Measurements from ENCODE around the gene ADGRE1.

The ADGRE1 gene

DNA sequence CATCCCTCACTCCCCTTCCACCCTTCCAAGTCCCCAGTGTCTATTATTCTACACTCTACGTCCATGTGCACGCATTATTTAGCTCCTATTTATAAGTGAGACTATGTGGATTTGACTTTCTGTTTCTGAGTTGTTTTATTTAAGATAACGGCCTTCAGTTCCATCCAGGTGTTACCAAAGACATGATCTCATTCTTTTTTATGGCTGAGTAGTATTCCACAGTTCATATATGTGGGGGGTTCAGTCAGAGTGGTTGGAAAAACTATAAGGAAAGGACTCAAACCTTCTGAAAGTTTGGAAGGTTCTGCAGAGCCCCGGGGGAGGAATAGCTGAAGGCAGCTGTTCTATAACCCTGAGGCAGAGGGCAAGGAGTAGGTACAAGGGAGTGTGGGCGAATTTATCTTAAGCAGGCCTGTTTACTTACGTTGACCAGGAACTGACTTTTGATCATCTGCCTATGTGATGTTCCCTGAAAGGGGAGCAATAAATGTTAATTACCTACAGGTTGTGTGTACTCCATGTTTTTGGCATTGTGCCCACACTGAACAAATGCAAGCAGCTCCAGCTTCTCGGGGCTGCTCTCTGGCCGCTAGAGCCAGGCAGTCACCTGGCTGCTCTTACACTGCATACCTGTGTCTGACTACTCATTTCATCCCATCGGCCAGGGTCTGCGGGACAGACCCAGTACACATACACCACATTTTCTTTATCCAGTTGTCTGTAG, 13.5 kb upstream of the ADGRE1 start:
- no peak overlapping the region for H3K27ac ChIP-seq (ENCODE audit: low read depth, low read length)
- H3K9ac ChIP-seq (ENCODE audit: low read length in 5 of 5) = no peak overlapping the region
- no peak overlapping the region for H3K4me3 ChIP-seq (ENCODE audit: low read depth in 1 of 5, low read length in 5 of 5)
- peaks cover 0 to 14% (median 7%) of the 10 kb centered on the region in 5 donors for H3K27me3 ChIP-seq (ENCODE audit: control insufficient read depth in 5 of 5, insufficient read depth in 4 of 5, low read length in 5 of 5)
- peaks cover 0 to 5% (median 0%) of the 10 kb centered on the region in 5 donors for H3K4me1 ChIP-seq (ENCODE audit: control insufficient read depth in 5 of 5, insufficient read depth in 5 of 5, low read length in 5 of 5)
- no peaks in the 10 kb centered on the region for H3K36me3 ChIP-seq (ENCODE audit: control insufficient read depth in 5 of 5, insufficient read depth in 5 of 5, low read length in 5 of 5)
- H3K9me3 ChIP-seq (ENCODE audit: control insufficient read depth in 5 of 5, low read length in 5 of 5) = peaks cover 0 to 7% (median 0%) of the 10 kb centered on the region in 5 donors

GRCh38 chr19:6875218-6875617, 12.2 kb upstream of the ADGRE1 start:
- H3K4me1 ChIP-seq (ENCODE audit: control insufficient read depth in 5 of 5, insufficient read depth in 5 of 5, low read length in 5 of 5) = peaks cover 0 to 5% (median 0%) of the 10 kb centered on the region in 5 donors
- peaks cover 4 to 12% (median 8%) of the 10 kb centered on the region in 5 donors for H3K9me3 ChIP-seq (ENCODE audit: control insufficient read depth in 5 of 5, low read length in 5 of 5)
- no peaks in the 10 kb centered on the region for H3K36me3 ChIP-seq (ENCODE audit: control insufficient read depth in 5 of 5, insufficient read depth in 5 of 5, low read length in 5 of 5)
- no peak overlapping the region for H3K4me3 ChIP-seq (ENCODE audit: low read depth in 1 of 5, low read length in 5 of 5)
- H3K9ac ChIP-seq (ENCODE audit: low read length in 5 of 5) = no peak overlapping the region
- peaks cover 0 to 14% (median 4%) of the 10 kb centered on the region in 5 donors for H3K27me3 ChIP-seq (ENCODE audit: control insufficient read depth in 5 of 5, insufficient read depth in 4 of 5, low read length in 5 of 5)
- H3K27ac ChIP-seq (ENCODE audit: low read depth, low read length) = no peak overlapping the region

DNA sequence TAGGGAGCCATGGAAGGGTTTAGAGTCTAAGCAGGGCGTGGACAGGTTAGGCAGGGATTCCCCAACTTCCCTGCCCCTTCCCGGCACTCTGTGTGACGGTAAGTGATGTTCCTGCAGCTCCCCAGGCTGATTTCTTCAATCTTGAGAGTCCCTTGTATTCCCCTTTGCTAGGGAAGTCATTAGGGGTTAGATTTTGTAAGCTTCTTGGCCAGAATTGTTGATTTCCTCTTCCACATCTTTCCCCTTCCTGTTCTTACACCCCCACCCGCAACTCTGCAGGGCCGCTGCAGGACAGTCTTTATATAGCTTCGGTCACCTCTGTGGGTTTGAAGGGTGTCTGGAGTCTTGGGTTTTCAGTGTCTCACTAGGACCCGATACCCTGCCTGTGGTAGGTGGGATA, 10.6 kb upstream of the ADGRE1 start:
- Histone ChIP-seq H3K9ac (ENCODE audit: low read length in 5 of 5) (no peak overlapping the region), H3K27ac (ENCODE audit: low read depth, low read length) (no peak overlapping the region)

GRCh38 chr19:6877766-6878165, 9.6 kb upstream of the ADGRE1 start:
- Histone ChIP-seq H3K4me1 (ENCODE audit: control insufficient read depth in 5 of 5, insufficient read depth in 5 of 5, low read length in 5 of 5) (peaks cover 0 to 5% (median 0%) of the 10 kb centered on the region in 5 donors), H3K27ac (ENCODE audit: low read depth, low read length) (no peak overlapping the region), H3K9me3 (ENCODE audit: control insufficient read depth in 5 of 5, low read length in 5 of 5) (peaks cover 4 to 12% (median 6%) of the 10 kb centered on the region in 5 donors), H3K27me3 (ENCODE audit: control insufficient read depth in 5 of 5, insufficient read depth in 4 of 5, low read length in 5 of 5) (peaks cover 0 to 14% (median 4%) of the 10 kb centered on the region in 5 donors), H3K9ac (ENCODE audit: low read length in 5 of 5) (no peak overlapping the region), H3K36me3 (ENCODE audit: control insufficient read depth in 5 of 5, insufficient read depth in 5 of 5, low read length in 5 of 5) (no peaks in the 10 kb centered on the region), H3K4me3 (ENCODE audit: low read depth in 1 of 5, low read length in 5 of 5) (no peak overlapping the region)

More for the DNA sequence above, 10.6 kb upstream of the ADGRE1 start:
- Histone ChIP-seq H3K36me3 (ENCODE audit: control insufficient read depth in 5 of 5, insufficient read depth in 5 of 5, low read length in 5 of 5) (no peaks in the 10 kb centered on the region), H3K4me3 (ENCODE audit: low read depth in 1 of 5, low read length in 5 of 5) (no peak overlapping the region), H3K27me3 (ENCODE audit: control insufficient read depth in 5 of 5, insufficient read depth in 4 of 5, low read length in 5 of 5) (peaks cover 0 to 14% (median 4%) of the 10 kb centered on the region in 5 donors), H3K4me1 (ENCODE audit: control insufficient read depth in 5 of 5, insufficient read depth in 5 of 5, low read length in 5 of 5) (peaks cover 0 to 5% (median 0%) of the 10 kb centered on the region in 5 donors), H3K9me3 (ENCODE audit: control insufficient read depth in 5 of 5, low read length in 5 of 5) (peaks cover 4 to 12% (median 8%) of the 10 kb centered on the region in 5 donors)

DNA sequence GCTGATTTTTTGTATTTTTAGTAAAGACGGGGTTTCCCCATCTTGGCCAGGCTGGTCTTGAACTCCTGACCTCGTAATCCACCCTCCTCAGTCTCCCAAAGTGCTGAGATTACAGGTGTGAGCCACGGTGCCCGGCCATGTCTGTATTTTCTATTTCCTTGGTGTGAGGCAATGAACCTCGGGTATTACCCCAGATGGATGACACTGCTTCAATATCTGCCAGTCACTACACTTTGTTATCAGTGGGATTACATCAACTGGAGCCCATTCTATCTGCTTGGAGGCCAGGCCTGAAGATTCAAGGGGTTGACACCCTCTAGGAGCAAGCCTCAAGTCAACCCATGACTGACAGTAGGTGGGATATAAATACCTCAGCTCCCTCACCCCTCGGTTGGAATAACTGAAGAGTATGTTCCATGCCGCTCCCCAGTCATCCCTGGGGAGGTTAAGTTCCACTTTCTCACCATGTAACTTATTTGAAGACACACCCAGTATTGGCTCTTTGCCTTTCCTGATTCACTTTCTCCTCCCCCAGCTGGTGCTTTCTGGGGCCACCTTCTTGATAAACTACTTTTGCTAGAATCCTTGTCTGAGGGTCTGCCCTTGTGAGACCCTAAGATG, 992 bp upstream of the ADGRE1 start:
- Histone ChIP-seq H3K4me3 (ENCODE audit: low read depth in 1 of 5, low read length in 5 of 5) (no peak overlapping the region), H3K36me3 (ENCODE audit: control insufficient read depth in 5 of 5, insufficient read depth in 5 of 5, low read length in 5 of 5) (no peaks in the 10 kb centered on the region), H3K27me3 (ENCODE audit: control insufficient read depth in 5 of 5, insufficient read depth in 4 of 5, low read length in 5 of 5) (peaks cover 0 to 3% (median 0%) of the 10 kb centered on the region in 5 donors), H3K9ac (ENCODE audit: low read length in 5 of 5) (no peak overlapping the region), H3K27ac (ENCODE audit: low read depth, low read length) (no peak overlapping the region), H3K9me3 (ENCODE audit: control insufficient read depth in 5 of 5, low read length in 5 of 5) (peaks cover 0 to 15% (median 6%) of the 10 kb centered on the region in 5 donors), H3K4me1 (ENCODE audit: control insufficient read depth in 5 of 5, insufficient read depth in 5 of 5, low read length in 5 of 5) (peaks cover 0 to 5% (median 0%) of the 10 kb centered on the region in 5 donors)

GRCh38 chr19:6888967-6889366, 1.6 kb downstream of the ADGRE1 start:
- H3K9me3 ChIP-seq (ENCODE audit: control insufficient read depth in 5 of 5, low read length in 5 of 5) = peaks cover 0 to 15% (median 6%) of the 10 kb centered on the region in 5 donors

DNA sequence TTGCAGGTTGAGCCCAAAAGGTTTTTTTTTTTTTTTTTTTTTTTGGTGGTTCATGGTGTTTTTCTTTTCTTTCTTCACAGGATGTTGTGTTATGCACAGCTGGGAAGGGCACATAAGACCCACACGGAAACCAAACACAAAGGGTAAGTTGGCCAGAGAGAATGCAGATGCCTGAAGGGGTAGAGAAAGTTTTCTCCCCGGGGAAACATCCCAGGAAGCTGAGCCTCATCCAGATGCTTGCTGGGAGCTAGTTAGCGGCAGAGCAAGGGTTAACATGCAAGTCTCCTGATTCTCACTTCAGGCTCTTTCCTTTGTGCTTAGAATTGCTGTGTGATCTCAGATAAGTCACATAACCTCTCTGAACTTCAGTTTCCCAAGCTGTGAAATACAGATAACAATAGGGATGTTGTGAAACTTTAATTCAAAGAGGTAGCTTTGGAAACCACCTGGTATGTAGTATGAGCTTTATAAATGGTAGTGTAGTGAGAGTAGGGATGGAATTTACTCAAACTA, 3.1 kb downstream of the ADGRE1 start:
- H3K4me3 ChIP-seq (ENCODE audit: low read depth in 1 of 5, low read length in 5 of 5) = no peak overlapping the region
- peaks cover 0 to 6% (median 2%) of the 10 kb centered on the region in 5 donors for H3K27me3 ChIP-seq (ENCODE audit: control insufficient read depth in 5 of 5, insufficient read depth in 4 of 5, low read length in 5 of 5)
- H3K4me1 ChIP-seq (ENCODE audit: control insufficient read depth in 5 of 5, insufficient read depth in 5 of 5, low read length in 5 of 5) = peaks cover 0 to 10% (median 0%) of the 10 kb centered on the region in 5 donors
- H3K27ac ChIP-seq (ENCODE audit: low read depth, low read length) = no peak overlapping the region
- no peak overlapping the region for H3K9ac ChIP-seq (ENCODE audit: low read length in 5 of 5)
- no peaks in the 10 kb centered on the region for H3K36me3 ChIP-seq (ENCODE audit: control insufficient read depth in 5 of 5, insufficient read depth in 5 of 5, low read length in 5 of 5)
- H3K9me3 ChIP-seq (ENCODE audit: control insufficient read depth in 5 of 5, low read length in 5 of 5) = peaks cover 0 to 21% (median 15%) of the 10 kb centered on the region in 5 donors

More at GRCh38 chr19:6888967-6889366, 1.6 kb downstream of the ADGRE1 start:
- no peak overlapping the region for H3K27ac ChIP-seq (ENCODE audit: low read depth, low read length)
- peaks cover 0 to 10% (median 0%) of the 10 kb centered on the region in 5 donors for H3K4me1 ChIP-seq (ENCODE audit: control insufficient read depth in 5 of 5, insufficient read depth in 5 of 5, low read length in 5 of 5)
- peaks cover 0 to 3% (median 2%) of the 10 kb centered on the region in 5 donors for H3K27me3 ChIP-seq (ENCODE audit: control insufficient read depth in 5 of 5, insufficient read depth in 4 of 5, low read length in 5 of 5)
- no peaks in the 10 kb centered on the region for H3K36me3 ChIP-seq (ENCODE audit: control insufficient read depth in 5 of 5, insufficient read depth in 5 of 5, low read length in 5 of 5)
- no peak overlapping the region for H3K9ac ChIP-seq (ENCODE audit: low read length in 5 of 5)
- no peak overlapping the region for H3K4me3 ChIP-seq (ENCODE audit: low read depth in 1 of 5, low read length in 5 of 5)

GRCh38 chr19:6890938-6891337, 3.6 kb downstream of the ADGRE1 start:
- Histone ChIP-seq H3K9ac (ENCODE audit: low read length in 5 of 5) (no peak overlapping the region), H3K9me3 (ENCODE audit: control insufficient read depth in 5 of 5, low read length in 5 of 5) (peaks cover 0 to 26% (median 18%) of the 10 kb centered on the region in 5 donors), H3K4me1 (ENCODE audit: control insufficient read depth in 5 of 5, insufficient read depth in 5 of 5, low read length in 5 of 5) (peaks cover 0 to 10% (median 0%) of the 10 kb centered on the region in 5 donors), H3K27ac (ENCODE audit: low read depth, low read length) (no peak overlapping the region), H3K36me3 (ENCODE audit: control insufficient read depth in 5 of 5, insufficient read depth in 5 of 5, low read length in 5 of 5) (no peaks in the 10 kb centered on the region), H3K4me3 (ENCODE audit: low read depth in 1 of 5, low read length in 5 of 5) (no peak overlapping the region), H3K27me3 (ENCODE audit: control insufficient read depth in 5 of 5, insufficient read depth in 4 of 5, low read length in 5 of 5) (peaks cover 0 to 9% (median 2%) of the 10 kb centered on the region in 5 donors)

GRCh38 chr19:6891761-6892385, 4.5 kb downstream of the ADGRE1 start:
- no peak overlapping the region for H3K27ac ChIP-seq (ENCODE audit: low read depth, low read length)
- H3K36me3 ChIP-seq (ENCODE audit: control insufficient read depth in 5 of 5, insufficient read depth in 5 of 5, low read length in 5 of 5) = no peaks in the 10 kb centered on the region
- no peak overlapping the region for H3K9ac ChIP-seq (ENCODE audit: low read length in 5 of 5)
- no peak overlapping the region for H3K4me3 ChIP-seq (ENCODE audit: low read depth in 1 of 5, low read length in 5 of 5)
- peaks cover 0 to 30% (median 24%) of the 10 kb centered on the region in 5 donors for H3K9me3 ChIP-seq (ENCODE audit: control insufficient read depth in 5 of 5, low read length in 5 of 5)
- H3K4me1 ChIP-seq (ENCODE audit: control insufficient read depth in 5 of 5, insufficient read depth in 5 of 5, low read length in 5 of 5) = peaks cover 0 to 10% (median 0%) of the 10 kb centered on the region in 5 donors
- H3K27me3 ChIP-seq (ENCODE audit: control insufficient read depth in 5 of 5, insufficient read depth in 4 of 5, low read length in 5 of 5) = peaks cover 0 to 9% (median 2%) of the 10 kb centered on the region in 5 donors

All from subcutaneous abdominal adipose tissue (tissue), 5 donors.